CD4-positive, alpha-beta T cell treated with Interleukin-15 for 1 hour (primary cell): ENCODE data around the gene NOXO1.

ENCODE experiments used
- DNase-seq: peaks from one replicate; pipeline ENCODE4 v3.0.0-alpha.2; 2020

NOXO1 gene

GRCh38 chr16:1997494-1998359 lies 16.5 kb upstream of the NOXO1 start:
- no peak for DNase-seq

DNA sequence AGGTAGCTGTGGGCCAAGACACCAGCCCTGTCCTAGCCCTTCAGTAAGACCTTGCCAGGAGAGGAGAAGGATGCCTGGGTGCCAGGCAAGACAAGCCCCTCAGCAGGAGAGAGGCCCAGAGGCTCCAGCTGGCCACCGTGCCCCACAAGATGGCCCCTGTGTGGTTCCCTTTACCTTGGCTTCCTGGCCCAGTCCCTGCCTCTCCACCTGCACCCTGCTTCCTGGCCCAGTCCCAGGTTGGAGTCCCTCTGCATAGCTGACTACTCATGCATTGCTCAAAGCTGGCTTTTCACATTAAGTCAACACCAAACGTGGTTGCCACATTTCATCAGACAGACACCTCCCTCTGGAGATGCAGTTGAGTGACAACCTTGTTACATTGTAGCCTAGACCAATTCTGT lies 12.5 kb upstream of the NOXO1 start:
- DNase-seq = no peak

- no peak for DNase-seq
These were observed 11.5 kb upstream of the NOXO1 start for GRCh38 chr16:1992704-1993317.

DNA sequence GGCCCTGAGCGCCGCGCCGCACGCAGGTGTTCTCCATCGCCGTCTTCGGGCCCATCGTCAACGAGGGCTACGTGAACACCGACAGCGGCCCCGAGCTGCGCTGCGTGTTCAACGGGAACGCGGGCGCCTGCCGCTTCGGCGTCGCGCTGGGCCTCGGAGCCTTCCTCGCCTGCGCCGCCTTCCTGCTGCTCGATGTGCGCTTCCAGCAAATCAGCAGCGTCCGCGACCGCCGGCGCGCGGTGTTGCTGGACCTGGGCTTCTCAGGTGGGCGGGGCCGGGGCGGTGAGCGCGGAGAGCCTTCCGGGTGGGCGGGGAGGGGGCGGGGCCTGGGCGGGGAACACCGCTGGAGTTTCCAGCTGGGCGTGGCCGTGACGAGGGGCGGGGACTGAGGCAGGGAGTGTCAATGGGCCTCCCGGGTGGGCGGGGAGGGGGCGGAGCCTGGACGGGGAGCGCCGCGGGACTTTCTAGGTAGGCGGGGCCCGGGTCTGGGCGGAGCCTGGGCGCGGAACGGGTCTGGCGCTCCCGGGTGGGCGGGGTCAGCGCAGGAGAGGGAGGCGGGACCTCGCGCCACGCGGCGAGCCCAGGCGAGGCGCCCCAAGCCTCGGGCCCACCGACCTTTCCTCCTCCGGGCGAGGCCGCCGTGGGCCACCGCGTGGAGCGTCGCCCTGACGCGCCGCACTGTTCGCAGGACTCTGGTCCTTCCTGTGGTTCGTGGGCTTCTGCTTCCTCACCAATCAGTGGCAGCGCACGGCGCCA lies 10.9 kb upstream of the NOXO1 start:
- peak; percentile 97 for DNase-seq

DNA sequence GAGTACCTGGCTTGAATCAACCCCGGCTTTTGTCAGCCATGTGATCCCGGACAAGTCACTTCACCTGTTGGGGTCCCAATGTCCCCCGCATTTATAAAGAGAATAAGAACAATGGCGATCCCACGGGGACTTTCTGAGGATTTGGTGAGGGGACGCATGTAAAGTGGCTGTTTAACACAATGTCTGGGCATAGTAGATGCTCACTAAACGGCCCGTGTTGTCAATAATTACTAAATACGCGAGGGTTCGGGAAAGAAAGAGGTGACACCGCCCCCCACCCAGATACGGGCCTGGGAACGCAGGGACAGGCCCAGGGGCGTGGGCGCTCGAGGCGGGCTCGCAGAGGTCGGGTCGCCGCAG lies 10.3 kb upstream of the NOXO1 start:
- DNase-seq = no peak

DNA sequence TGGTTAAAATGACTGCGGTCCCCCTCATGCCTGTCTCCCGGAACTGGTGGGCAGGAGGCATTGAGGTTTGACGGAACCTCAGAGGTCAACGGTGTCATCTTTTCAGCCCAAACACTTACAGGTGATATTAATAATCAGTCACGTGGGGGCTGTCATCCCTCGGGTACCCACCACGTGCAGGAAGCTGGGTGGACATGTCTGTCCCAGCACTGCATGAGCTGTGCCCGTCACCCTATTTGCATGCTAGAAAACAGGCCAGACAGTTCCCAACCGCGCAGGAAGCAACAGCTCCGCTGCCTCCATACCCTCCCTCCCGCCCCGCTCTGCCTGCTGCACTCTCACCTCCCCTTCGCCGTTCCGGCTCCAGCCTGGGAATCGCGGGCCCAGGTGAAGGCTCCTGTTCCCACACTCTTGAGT lies 9.9 kb upstream of the NOXO1 start:
- peak; percentile 83 for DNase-seq

DNA sequence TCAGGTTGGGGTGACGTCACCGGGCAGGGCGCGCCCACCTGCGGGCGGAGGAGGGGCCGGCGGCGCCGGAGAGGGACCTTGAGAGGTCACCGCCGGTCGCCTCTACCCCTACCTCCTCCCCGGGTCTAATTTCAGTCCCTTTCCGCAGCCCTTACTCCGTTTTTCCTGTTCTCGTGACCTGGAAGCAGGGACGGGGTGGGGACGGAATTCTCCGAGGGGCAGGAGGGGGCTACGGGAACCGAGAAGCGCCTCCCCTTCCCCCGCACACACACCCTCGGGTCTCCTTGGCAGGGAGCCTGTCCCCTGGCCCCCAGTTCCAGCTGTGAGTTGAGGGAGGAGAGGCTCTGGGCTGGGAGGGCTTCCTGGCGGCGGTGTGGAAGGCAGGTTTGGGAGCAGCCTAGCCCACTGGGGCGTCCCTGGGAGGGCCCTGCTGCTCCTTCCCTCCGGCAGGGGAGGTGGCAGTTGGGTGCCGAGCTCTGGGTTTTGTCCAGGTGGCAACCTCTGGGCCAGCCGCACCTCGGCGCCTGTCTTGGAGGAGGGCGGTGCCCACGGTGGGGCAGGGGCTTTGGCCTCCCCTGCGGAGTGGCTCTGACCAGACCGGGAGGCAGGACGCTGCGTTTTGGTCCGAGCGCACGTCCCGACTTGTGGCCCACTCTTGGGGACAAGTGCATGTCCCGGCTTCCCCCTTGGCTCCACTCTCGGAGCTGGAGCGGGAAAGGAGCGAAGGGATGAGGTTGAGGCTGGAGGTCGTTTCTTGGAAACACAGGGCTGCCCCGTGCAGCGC lies 9.3 kb upstream of the NOXO1 start:
- DNase-seq = peak; percentile 67

GRCh38 chr16:1990101-1990350 lies 8.8 kb upstream of the NOXO1 start:
- no peak for DNase-seq

- no peak for DNase-seq
These were observed 8.2 kb upstream of the NOXO1 start, which contains the start of gene SYNGR3 for GRCh38 chr16:1989209-1990100. SYNGR3 (plus strand) TSS chr16:1989970; CDS start chr16:1990103, 133 bp downstream.

GRCh38 chr16:1987198-1987597 lies 5.9 kb upstream of the NOXO1 start:
- DNase-seq = no peak

DNA sequence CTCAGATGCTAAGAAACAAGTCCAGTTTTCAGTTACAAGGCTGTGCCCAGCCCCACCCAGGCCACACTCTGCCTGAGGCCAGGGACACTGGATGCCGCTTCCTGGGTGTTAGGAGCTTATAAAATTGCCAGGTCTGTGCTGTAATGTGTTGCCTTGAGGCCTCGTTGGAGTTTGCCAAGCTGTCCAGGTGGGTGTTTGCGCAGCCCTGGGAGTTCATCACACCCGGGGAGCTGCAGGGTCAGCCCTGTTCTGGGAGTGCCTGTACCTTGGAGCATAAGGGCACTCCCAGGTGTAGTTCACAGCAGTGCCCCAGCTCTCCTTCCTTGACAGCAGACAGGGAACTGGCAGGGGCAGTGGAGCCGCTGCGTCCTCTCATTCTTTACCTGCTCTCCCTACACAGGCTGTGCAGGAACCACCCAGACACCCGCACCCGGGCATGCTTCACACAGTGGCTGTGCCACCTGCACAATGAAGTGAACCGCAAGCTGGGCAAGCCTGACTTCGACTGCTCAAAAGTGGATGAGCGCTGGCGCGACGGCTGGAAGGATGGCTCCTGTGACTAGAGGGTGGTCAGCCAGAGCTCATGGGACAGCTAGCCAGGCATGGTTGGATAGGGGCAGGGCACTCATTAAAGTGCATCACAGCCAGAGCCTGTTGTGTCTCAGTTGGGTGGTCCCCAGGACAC lies 4.3 kb upstream of the NOXO1 start:
- no peak for DNase-seq

GRCh38 chr16:1984347-1985225 lies 3.3 kb upstream of the NOXO1 start:
- no peak for DNase-seq

DNA sequence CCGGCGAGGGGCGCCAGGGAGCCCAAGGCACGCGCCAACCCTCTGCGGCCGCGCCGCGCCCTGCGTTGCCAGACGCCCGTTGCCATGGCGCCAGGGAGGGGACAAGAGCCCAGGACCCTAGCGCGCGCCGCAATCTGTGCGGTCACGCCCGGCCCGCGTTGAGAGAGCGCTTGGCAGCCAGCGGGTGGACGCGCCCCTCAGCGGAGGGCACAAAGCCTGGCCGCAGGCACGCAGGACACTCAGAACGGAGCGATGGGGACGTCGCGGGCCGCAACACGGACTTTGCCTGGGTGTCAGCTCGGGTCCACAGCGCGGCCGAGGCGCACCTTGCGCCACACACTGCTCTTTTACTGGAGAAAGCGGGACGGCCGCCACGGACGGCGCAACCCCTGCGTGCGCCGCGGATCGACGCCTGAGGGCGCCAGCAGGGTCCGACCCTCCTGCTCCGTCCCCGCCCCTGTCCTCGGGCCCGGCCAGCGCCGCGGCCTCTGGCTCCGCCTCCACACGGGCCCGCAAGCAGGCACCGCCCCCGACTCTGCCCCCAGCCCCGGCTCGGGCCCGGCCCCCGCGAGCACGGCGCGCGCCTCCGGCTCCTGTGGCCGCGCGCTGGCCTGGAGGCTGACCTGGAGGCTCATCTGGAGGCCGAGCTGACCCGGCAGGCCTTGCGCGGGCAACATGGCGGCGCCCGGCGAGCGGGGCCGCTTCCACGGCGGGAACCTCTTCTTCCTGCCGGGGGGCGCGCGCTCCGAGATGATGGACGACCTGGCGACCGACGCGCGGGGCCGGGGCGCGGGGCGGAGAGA lies 2.5 kb upstream of the NOXO1 start, which contains the start of gene GFER:
TSS of gene GFER (plus strand) at position 650 of the 803 bp plus-strand sequence. CDS start at position 676, 26 bp downstream.
- DNase-seq = peak; percentile 84

DNA sequence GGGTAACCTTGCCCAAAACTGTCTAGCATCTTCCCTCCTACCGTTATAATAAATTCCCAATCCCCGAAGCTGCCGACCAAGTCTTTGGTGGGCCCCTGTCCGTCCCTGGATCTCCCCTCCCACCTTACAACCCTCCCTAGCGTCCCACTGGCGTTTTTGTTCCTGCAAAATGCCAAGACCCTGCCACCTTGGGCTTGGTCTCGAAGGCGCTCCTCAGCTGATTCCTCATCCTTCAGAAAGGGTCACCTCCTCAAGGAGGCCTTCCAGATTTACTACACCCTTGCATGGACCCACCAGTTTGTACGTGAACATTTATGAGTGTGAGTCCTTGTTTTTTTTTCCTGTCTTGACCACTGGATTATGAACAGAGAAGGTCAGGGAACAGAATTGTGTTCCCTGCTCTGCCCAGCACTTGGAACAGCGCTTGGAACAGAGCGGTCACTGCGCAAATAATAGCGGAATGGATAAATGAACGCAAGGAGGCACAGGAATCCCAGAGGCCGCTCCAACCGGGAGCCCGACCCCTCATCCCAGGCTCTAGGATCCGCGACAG lies 1.8 kb upstream of the NOXO1 start:
- DNase-seq = no peak

- DNase-seq = no peak
These were observed 754 bp upstream of the NOXO1 start for GRCh38 chr16:1982013-1982433.

DNA sequence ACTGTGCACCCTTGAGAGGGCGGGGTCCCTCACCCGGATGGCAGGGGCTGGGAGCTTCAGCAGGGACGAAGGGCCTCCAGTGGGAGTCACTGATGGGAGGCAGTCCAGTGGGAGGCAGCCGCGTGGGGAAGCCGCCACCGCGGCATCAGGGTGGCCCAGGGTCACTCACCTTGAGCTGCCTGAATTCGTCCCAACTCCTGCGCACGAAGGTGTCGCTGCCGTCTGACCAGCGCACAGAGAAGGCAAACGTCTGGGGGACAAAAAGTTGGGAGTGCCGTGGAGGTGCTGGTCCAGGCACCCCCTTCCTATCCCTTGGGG lies 540 bp downstream of the NOXO1 start:
- DNase-seq = no peak

- no peak for DNase-seq
These were observed 1.1 kb downstream of the NOXO1 start for GRCh38 chr16:1980030-1980769.

GRCh38 chr16:1979271-1980029 lies 1.8 kb downstream of the NOXO1 start:
- DNase-seq = no peak
